Midbrain (tissue), 1 donor: ENCODE results near the gene SV2C.
"Not testable (repeated sequence)": the region's sequence is repeated elsewhere in the genome, so short reads cannot be mapped to it uniquely, and the experiment has no call there.

Source experiments
- DNase-seq: peaks from one replicate; lab custom pipeline; 2025; lab: John Stamatoyannopoulos, UW

SV2C gene

DNA sequence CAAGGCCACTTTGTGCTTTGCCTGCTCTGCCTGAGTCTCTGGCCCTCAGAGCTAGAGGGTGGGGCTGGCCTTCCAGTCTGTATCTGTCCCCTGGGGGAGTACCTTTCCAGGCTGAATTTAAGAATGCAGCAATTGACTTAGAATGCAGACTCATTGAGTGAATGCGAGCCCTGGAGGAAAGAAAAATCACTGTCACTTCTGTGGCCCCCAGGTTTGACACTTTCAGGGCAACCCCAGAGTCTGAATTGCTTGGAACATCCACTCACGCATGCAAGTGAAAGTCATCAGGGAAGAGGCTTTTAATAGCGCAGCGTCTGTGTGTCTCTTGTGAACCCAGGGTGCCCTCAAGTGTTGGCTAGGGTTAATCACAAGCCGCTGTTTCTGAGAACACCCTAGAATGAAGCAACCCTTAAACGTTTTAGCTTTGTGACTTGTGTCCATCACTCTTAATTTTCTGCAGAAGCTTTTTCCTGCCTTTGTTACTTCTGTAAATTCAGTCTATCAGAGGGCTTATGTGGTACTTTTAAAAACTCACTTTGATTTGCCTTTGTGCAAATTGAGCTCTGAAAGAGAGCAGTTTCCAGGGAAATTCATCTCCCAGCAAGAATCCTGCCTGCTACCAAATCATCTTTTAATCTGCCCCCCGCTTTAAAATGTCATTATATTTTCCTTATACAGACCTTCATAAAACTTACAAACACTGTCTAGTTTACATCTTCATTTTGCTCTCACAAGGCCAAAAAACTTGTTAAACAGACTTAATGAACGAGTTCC, 173.1 kb downstream of the SV2C start:
- DNase-seq, result peak; percentile 80

DNA sequence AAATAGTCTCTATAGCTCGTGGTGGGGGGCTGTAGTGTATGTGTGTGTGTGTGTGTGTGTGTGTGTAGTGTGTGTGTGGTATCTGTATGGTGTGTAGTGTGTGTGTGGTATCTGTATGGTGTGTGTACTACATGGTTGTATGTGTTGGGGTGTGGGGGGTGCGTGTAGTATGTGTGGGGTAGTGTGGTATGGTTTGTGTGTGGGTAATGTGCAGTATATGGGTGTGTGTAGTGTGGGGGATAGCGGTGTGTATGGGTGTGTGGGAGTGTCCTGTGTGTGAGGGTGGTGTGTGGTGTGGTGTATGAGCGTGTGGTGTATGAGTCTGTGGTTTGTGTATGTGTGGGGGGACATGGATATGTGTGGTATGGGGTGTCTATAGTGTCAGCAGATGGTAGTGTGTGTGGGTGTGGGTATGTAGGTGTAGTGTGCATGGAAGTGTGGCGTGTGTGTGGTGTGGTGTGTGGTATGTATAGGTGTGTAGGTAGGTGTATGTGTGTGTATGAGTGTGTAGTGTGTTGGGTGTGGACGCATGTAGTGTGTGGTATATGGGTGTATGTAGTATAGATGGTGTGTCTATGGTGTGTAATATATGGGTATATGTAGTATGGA, 174.1 kb downstream of the SV2C start:
- DNase-seq, result no peak

DNA sequence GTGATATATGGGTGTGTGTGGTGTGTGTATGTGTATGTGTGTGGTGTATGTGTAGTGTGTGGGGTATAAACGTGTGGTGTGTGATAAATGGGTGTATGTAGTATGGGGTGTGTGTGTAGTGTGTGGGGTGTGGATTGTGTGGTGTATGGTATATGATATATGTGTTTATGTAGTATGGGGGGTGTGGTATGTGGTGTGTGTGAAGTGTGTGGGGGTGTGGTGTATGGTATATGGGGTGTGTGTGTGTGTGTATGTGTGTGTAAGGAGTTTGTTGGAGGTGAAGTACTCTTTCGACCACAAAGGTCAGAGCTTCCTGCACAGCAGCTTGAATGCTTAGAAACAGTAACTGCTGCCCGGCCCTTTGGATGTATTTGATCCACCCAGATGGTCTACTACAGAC, 174.7 kb downstream of the SV2C start:
- no peak for DNase-seq

DNA sequence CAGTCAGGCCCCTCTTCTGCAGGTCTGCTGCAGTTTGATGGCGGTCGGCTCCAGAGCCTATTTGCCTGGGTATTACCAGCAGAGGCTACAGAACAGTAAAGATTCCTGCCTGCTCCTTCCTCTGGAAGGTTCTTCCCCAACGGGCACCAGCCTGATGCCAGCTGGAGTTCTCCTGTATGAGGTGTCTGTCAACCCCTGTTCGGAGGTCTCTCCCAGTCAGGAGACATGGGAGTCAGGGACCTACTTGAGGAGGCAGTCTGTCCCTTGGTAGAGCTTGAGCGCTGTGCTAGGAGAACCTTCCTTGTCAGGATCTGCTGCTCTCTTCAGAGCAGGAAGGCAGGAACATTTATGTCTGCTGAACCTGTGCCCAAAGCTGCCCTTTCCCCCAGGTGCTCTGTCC, 181.5 kb downstream of the SV2C start:
- no peak for DNase-seq

DNA sequence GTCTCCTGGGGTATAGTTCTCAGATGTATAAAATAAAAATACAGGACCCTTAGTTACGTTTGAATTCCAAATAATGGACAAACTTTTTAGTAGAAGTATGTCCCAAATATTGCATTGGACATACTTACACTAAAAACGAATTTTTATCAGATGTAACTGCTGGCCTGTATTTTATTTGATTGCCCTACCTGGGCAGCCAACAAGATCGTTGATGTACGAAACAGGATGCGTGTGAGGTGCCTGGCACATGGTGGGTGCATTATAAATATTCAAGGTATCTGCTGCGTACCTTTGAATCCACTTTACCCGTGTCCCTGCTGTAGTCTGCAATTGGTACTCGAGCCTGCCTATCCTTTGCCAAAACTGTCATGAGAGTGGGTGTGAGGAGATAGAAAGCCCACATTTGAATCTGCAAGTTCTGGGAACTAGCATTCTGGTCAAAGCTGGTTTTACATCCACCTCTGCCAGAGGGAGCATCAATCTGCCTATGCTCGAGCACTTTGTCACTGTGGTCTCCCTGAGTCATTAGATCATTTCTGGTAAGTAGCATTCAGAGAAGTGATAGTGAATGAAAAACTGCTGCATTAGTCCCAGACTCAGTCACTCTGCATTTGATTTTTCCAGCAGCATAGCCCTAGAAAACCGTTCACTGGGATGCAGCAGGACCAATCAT, 186.2 kb downstream of the SV2C start:
- no peak for DNase-seq

DNA sequence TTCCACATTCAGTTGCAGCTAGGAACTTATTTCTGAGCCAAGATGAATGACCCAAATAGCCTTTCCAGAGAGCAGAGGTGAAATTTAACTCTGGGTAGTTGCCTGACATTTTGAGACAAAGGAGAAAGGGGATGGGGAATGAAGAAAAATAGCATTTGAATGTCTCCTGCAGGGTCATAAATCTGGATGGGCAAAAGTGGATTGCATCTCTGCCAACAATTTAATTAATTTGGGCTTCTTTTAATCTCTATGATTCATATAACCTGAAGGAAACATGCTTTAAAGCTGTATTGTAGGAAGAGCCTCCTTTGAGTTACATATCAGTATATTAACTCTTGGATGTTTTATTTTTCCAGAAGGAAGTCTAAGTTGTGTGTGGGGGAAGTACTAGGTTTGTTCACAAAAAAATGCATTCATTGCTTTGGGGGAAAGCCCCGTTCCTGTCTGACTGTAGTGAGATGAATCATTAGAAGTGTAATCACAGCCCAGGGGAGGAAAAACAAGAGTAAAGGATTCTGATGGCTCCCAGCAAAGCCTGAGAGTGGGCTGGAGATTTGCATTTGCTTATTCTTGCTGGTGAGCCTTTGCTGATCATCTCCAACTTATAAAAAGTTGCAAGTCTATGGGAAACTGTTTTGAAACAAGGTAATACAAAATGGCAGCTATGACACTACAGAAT, 186.9 kb downstream of the SV2C start:
- DNase-seq, result no peak

DNA sequence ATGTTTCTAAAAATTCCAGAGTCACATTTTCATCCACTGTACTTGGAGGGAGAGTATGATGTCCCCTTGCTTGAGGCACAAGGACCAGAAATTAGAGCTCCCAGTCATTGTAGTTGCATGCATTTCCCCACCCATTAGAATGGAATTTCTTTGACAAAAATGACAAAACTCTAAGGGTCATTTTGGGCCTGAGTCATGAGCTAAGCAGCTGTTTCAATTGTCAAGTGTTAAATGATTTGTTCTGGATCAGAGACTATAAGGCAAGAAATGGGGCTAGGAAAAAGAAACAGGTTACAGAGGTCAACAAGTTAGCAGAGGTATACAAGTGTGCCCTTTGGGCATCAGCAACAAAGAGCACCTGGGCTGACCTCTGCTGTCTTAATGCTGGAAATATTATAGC, 188.7 kb downstream of the SV2C start:
- no peak for DNase-seq

DNA sequence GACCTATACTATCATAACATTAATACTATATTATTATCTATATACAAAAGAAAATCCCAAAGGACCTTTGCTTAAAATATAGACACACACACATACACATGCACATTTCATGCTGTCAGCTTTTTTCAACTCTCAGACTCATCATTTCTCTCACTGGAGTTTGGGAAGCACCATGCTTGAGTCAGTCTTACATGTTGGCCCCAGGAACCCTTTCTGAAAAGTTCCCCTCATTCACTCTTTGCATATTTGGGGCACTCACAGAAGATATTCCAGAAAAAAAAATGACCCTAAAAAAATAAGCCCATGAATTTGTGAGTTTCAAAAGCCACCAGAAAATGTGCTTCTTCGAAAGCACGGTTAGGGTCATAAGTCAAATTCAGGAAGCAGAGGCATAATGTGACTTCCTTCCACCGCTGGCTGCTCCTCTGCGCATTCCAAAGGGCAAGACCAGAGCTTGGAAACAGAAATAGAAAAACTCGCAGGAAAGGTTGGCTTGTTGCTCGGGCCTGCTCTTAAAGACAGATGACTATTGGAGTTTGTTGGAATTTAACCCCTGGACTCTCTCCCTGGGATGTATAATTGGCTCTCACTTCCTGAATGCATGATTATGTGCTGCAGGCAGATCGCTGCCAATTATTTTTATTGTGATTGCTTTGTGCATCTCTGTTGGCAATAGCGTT, 190.2 kb downstream of the SV2C start:
- DNase-seq, result no peak

DNA sequence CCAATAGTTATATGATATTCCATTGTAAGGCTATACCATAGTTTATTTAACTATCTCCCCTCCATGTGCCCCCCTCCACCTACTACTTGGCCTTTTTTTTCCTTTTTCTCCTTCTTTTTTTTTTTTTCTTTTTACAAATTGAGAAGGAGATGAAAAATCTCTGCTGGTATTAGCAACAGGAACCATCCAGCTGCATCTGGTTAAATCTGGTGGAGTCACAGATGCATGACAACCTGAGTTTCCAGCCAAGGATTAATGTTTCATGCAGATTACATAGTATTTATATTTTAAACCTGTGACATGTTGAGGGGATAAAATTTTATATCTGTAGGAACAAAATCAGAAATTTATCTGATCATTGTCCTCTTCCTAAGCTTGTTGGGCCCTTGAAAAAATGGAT, 191.4 kb downstream of the SV2C start:
- no peak for DNase-seq

DNA sequence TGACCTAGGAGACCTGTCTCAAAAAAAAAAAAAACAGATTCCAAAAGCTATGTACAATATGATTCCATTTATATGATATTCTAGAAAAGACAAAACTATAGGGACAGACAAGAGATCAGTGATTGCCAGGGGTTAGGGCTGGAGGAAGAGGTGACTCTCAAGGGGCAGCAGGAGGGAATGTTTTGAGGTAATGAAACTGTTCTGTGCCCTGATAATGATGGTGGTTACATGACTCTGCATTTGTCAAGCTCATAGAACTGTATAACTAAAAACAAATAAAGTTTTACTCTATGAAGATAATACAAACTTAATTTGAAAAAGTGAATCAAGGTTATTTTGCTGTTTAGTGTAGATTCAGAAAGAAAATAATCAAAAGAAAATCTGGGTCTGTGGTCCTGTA, 194.6 kb downstream of the SV2C start:
- no peak for DNase-seq

DNA sequence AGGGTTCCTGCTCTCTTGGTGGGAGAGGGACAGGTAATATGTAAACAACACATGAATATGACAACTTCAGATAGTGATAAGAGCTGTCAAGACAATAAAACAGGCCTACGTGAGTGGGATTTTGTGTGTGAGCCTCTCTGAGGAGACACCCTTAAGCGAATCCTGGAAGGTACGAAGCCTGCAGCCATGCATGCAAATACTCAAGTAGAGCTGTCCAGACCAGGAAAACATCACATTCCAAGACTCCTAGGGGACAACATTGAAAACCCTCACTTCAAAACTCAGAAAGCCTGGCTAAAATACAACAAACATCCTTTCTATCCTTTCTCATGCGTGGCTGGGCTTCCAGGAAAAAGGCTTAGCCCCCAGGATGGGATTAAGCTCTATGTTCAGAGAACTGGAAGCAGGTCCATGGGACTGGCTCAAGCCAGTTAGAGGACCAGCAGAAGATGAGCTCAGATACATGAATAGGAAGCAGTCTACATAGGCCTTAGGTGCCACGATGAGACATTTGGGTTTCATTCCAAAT, 195.1 kb downstream of the SV2C start:
- DNase-seq, result no peak

DNA sequence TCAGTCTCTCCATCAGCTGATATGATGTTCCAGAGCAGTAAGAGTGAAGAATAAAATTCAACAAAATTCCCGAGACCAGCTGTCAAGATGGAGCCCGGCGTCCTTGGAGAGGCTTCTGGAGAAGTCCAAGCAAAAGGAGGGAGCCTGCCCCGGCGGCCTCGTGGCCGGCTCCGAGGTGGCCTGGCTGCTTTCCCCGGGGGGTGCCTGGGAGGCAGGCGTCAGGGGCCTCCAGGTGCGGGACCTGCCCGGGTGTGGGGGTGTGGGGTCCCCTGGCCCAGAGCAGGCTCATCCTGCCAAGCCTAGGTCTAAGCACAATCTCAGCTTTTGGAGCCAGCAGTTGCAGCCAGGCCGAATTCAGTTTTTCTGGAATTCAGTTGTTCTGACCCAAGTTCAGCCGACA, 197.3 kb downstream of the SV2C start:
- no peak for DNase-seq

DNA sequence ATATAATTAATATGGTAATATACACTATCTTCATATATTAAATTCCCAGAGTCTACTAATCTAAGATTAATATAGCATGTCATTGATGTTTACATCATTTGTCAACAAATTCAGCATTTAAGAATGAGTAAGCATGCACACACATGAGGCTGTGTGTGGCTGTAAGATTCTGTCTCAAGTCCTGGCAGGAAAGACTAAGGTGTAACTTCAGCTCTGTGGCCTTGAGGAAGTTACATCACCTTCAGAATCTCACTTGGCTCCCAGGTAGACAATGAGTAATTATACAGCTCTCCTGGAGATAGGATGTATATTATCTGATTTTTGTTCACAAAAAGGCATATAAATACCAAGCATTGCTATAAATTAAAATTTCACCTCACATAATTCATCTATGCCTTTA, 200.5 kb downstream of the SV2C start:
- no peak for DNase-seq

DNA sequence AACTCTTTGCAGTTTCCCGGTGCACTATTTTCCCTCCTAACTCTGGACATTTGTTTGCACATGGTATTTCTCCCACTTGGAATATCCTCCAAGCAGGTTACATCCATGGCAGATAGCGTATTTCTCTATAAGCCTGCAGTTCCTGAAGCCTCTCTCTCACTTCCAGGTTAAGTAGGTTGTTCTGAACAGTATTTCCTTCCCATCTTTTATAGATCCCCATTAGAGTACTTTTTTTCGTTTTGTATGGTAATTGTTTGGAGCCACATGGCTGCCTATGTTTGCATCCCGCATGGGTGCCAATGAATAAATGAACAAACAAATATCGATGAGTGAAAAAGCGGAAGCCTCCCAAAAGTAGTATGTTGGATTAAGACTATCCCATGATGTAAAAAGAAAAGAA, 206.5 kb downstream of the SV2C start:
- no peak for DNase-seq

DNA sequence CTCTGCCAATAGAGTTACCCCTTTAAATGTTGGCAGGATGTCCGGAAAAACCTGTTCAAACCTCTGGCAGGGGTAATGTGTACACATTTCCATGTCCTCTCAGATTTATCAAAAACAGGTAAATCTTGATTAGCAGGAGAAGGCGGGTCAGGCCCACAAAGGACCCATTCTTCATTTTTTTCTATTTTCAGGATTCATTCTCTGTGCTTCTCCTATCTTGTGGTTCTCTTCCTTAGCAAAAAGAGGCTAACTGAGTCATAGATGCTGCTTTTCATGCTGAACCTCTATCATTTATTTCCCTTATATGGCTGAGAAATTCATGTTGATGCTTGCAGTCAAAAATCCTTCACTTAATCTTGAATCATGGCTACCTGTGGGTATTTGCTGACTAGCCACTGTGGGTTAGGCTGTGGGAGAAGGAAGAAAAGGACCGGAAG, 207.2 kb downstream of the SV2C start:
- DNase-seq, result no peak

DNA sequence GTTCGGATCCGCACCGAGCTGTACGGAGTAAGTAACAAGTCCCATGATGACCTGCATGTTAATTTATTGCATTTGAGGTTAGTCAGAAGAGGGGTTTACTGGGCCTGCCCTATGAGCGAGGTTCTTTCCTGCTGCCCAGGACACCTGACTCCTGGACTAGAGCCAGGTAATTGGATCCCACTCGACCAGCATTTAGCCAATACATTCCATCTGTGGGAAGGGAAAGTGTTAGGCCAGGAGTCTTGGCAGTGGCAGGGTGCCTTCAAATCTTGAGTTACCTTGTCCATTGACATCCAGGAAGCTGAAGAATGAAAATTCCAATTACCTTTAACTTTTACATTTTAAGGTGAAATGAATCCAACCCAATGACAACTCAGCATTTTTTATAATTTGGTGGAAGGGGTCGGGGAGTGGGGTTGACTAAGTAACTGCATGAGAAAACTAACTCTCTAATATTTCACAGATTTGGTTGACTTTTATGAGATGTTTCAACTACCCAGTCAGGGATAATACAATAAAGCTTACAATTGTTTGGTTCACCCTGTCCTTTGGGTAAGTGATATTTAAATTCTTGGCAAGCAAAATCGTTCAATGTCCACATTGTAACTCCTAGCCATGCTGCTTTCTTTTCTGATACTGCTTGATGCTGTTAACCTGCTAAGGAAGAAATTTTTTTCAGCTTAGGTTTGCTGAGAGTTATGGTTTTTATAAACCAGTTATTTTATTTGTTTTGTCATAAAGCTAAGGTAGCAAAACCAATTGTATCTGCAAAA, 208.3 kb downstream of the SV2C start:
- no peak for DNase-seq

DNA sequence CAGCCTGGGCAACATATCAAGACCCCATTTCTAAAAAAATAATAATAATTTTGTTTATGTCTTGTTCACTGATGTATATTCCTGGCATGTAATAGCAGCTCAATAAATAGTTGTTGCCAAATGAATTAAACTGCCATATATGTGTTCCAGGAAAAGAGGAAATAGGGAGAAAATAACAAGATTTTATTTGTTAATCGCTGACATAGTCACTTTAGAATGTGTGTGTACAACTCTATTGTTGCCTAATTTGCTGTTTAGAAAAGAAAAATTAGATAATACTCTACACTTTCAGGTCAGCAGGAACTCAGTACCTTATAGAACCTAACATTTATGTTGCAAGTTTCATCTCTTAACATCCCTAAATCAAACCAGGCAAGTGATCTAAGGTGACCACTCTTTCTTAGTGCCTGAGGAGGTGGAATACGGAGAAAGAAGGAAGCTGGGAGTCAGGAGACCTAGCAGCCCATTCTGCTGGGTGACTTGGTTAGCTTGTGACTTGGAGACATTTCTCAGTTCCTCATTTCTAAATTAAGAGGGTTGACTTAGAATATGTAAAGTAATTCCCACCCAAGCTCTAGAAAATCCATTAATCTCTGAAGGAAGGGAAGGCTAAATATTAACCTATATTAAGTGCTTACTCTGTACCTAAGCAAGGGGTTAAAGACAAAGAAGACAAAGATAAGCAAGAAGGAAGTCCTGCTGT, 209.6 kb downstream of the SV2C start:
- peak; percentile 4 for DNase-seq

DNA sequence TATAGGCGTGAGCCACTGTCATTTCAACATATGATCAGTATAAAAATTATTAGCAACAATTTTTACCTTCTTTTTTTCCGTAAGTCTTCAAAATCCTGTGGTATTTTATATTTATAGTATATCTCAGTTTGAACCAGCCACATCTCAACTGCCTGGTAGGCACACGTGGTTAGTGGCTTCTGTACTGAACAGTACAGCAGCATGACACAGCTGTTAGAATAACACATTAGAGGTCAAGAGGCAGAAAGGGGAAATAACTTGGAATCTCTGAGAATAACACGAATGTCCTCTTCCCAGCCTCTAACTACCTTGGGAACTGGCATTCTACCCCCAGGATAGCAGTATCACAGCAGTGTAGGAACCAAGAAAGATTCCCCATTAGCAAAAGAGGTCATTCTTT, 211.4 kb downstream of the SV2C start:
- no peak for DNase-seq

DNA sequence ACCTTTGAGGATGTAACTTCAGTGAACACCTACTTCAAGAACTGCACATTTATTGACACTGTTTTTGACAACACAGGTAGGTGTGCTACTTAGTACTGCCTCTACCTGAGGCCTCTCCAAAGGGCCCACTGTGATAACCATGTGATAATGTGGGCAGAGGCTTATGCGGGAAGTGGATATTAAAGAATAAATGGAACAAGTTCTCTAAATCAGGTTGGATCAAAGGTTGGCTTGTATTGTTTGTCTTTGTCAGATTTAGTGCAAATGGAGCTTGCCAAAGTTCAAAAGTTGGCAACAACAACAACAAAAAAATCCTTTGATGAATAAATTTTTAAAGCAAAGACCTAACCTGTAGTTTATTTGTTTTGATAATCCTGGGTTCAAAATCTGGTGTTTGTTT, 215.7 kb downstream of the SV2C start:
- no peak for DNase-seq

DNA sequence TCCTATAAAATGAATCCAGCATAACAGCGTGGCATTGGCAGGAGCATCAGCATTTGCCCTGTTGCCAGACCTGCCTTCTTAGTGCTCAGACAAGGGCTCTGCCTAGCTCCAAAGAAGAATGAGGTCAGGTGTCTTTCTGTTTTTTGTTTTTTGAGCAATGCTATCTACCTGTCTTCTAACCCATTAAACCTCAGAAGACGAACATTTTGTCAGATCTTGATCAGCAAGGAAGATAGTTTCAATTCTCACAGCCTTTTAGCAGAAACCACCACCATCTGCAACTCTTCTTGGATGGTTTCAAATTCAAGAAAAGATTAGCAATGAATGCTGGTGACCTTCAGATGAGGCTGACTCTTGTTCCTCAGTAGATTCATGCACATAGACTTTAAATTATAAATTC, 216.4 kb downstream of the SV2C start:
- no peak for DNase-seq

DNA sequence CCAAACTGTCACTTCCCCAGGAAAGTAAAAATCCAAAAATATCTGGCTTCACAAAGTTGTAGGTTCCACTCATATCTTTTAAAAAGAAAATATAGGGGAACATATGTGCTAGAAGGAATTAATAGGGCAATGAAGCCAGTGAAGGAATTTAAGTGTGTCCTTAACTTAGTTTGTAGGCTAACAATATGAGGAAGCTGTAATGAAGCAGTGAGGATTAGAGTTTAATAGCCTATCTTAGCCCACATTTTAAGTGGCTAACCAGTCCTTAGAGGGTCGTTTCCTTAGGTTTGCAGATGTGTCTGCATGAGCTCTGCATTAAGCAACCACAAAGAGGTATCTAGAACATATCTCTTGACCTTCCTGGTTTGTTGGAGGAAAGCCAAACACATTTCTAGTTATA, 218.7 kb downstream of the SV2C start:
- not testable (repeated sequence) for DNase-seq
